H9 (cell line): ENCODE measurements around the gene ADAMTS2. TPM values are rescaled to one million over a fixed set of nuclear protein-coding genes. Genes with fewer than 3 reads are reported as not detected.

Experiments used
- DNase-seq: peaks from one replicate; pipeline ENCODE4 v3.0.0-alpha.2; 2017
- H2AFZ ChIP-seq: one replicate; pipeline ENCODE4 v1.6.1; 2013; ENCODE audit warnings: mild to moderate bottlenecking, low read length, control low read depth, moderate library complexity
- H2AK5ac ChIP-seq: 2 replicates; pipeline ENCODE4 v1.6.1; 2013; ENCODE audit warnings: low read length, control low read depth, mixed read lengths; ENCODE audit not compliant: insufficient read length
- H2BK120ac ChIP-seq: one replicate; pipeline ENCODE4 v1.6.1; 2013; ENCODE audit warnings: low read depth, mild to moderate bottlenecking, low read length, control low read depth, inconsistent platforms; ENCODE audit not compliant: poor library complexity, severe bottlenecking
- H2BK12ac ChIP-seq: 2 replicates; pipeline ENCODE4 v1.6.1; 2013; ENCODE audit warnings: low read length, control low read depth, mixed read lengths, low read depth; ENCODE audit not compliant: insufficient read length
- H2BK15ac ChIP-seq: 2 replicates; pipeline ENCODE4 v1.6.1; 2013; ENCODE audit warnings: low read depth, low read length, control low read depth
- H2BK20ac ChIP-seq: one replicate; pipeline ENCODE4 v1.6.1; 2013; ENCODE audit warnings: low read depth, mild to moderate bottlenecking, low read length, control low read depth, inconsistent platforms; ENCODE audit not compliant: poor library complexity, severe bottlenecking
- H2BK5ac ChIP-seq: 2 replicates; pipeline ENCODE4 v1.6.1; 2013; ENCODE audit warnings: low read length, control low read depth, mixed read lengths; ENCODE audit not compliant: insufficient read length
- H3K14ac ChIP-seq: 2 replicates; pipeline ENCODE4 v1.6.1; 2013; ENCODE audit warnings: low read length, control low read depth; ENCODE audit not compliant: insufficient read depth
- H3K18ac ChIP-seq: 2 replicates; pipeline ENCODE4 v1.6.1; 2013; ENCODE audit warnings: low read depth, mild to moderate bottlenecking, mixed read lengths, low read length, control low read depth; ENCODE audit not compliant: insufficient read length
- H3K23ac ChIP-seq: 2 replicates; pipeline ENCODE4 v1.6.1; 2013; ENCODE audit warnings: low read length, control low read depth, mixed read lengths, low read depth; ENCODE audit not compliant: insufficient read length
- H3K23me2 ChIP-seq: 2 replicates; pipeline ENCODE4 v1.6.1; 2013; ENCODE audit warnings: low read depth, mild to moderate bottlenecking, mixed read lengths, low read length, control low read depth; ENCODE audit not compliant: insufficient read length, poor library complexity, severe bottlenecking
- H3K27ac ChIP-seq: 2 replicates; pipeline ENCODE4 v1.5.1; 2013; ENCODE audit warnings: low read length, control low read depth, mixed read lengths, low read depth; ENCODE audit not compliant: insufficient read length
- H3K27me3 ChIP-seq: 2 replicates; pipeline ENCODE4 v1.6.1; 2013; ENCODE audit warnings: low read length, control low read depth, inconsistent platforms; ENCODE audit not compliant: insufficient read depth
- H3K4ac ChIP-seq: 2 replicates; pipeline ENCODE4 v1.6.1; 2013; ENCODE audit warnings: low read depth, mild to moderate bottlenecking, control low read depth, inconsistent platforms, low read length, moderate library complexity
- H3K4me1 ChIP-seq: 2 replicates; pipeline ENCODE4 v1.6.1; 2013; ENCODE audit warnings: low read length, control low read depth, inconsistent platforms; ENCODE audit not compliant: insufficient read depth
- H3K4me2 ChIP-seq: 2 replicates; pipeline ENCODE4 v1.6.1; 2013; ENCODE audit warnings: low read length, control low read depth, mixed read lengths; ENCODE audit not compliant: insufficient read length, insufficient read depth
- H3K56ac ChIP-seq: 2 replicates; pipeline ENCODE4 v1.6.1; 2013; ENCODE audit warnings: low read depth, mild to moderate bottlenecking, mixed read lengths, low read length, control low read depth; ENCODE audit not compliant: insufficient read length
- H3K79me1 ChIP-seq: 2 replicates; pipeline ENCODE4 v1.6.1; 2013; ENCODE audit warnings: low read depth, mild to moderate bottlenecking, moderate library complexity, low read length, control low read depth, inconsistent platforms; ENCODE audit not compliant: insufficient read depth, poor library complexity, severe bottlenecking
- H3K79me2 ChIP-seq: 2 replicates; pipeline ENCODE4 v1.6.1; 2013; ENCODE audit warnings: low read length, control low read depth, inconsistent platforms; ENCODE audit not compliant: insufficient read depth
- H3K9ac ChIP-seq: 2 replicates; pipeline ENCODE4 v1.6.1; 2013; ENCODE audit warnings: low read length, control low read depth, mixed read lengths; ENCODE audit not compliant: insufficient read length; ENCODE audit errors: extremely low read depth
- H3K9me3 ChIP-seq: one replicate; pipeline ENCODE4 v1.6.1; 2013; ENCODE audit warnings: low read depth, low read length, inconsistent platforms; ENCODE audit not compliant: control insufficient read depth
- H3T11ph ChIP-seq: one replicate; pipeline ENCODE4 v1.6.1; 2013; ENCODE audit warnings: mild to moderate bottlenecking, low read length, control low read depth, inconsistent platforms
- H4K20me1 ChIP-seq: one replicate; pipeline ENCODE4 v1.6.1; 2013; ENCODE audit not compliant: control insufficient read depth, insufficient read length, insufficient read depth
- H4K5ac ChIP-seq: 2 replicates; pipeline ENCODE4 v1.6.1; 2013; ENCODE audit warnings: low read depth, mild to moderate bottlenecking, mixed read lengths, low read length, control low read depth; ENCODE audit not compliant: insufficient read length
- H4K8ac ChIP-seq: replicated peaks from 2 replicates; pipeline ENCODE4 v1.6.1; 2013; ENCODE audit warnings: low read length, control low read depth, mixed read lengths, low read depth; ENCODE audit not compliant: insufficient read length
- H4K91ac ChIP-seq: 2 replicates; pipeline ENCODE4 v1.6.1; 2013; ENCODE audit warnings: low read depth, mild to moderate bottlenecking, moderate library complexity, mixed read lengths, low read length, control low read depth; ENCODE audit not compliant: insufficient read length
- H3K27ac Mint-ChIP-seq, 3 experiments: 2 replicates in 2 of 3; 3 replicates in 1 of 3; pipeline ENCODE4 v1.8.0; 2020 to 2021; ENCODE audit warnings: mixed read lengths in 3 of 3, mild to moderate bottlenecking in 1 of 3, moderate library complexity in 1 of 3
- H3K27me3 Mint-ChIP-seq: 2 replicates; pipeline ENCODE4 v1.8.0; 2021; ENCODE audit warnings: low read depth, mild to moderate bottlenecking, moderate library complexity, mixed read lengths
- H3K36me3 Mint-ChIP-seq, 3 experiments: 2 replicates in 2 of 3; 3 replicates in 1 of 3; pipeline ENCODE4 v1.8.0; 2020 to 2021; ENCODE audit warnings: low read depth in 3 of 3, mixed read lengths in 3 of 3; ENCODE audit not compliant: insufficient read depth in 1 of 3
- H3K4me1 Mint-ChIP-seq, 2 experiments: 2 replicates each; pipeline ENCODE4 v1.8.0; 2020; ENCODE audit warnings: mixed read lengths in 2 of 2
- H3K4me3 Mint-ChIP-seq, 2 experiments: 2 replicates in 1 of 2; 3 replicates in 1 of 2; pipeline ENCODE4 v1.8.0; 2020 to 2021; ENCODE audit warnings: mild to moderate bottlenecking in 2 of 2, mixed read lengths in 2 of 2, moderate library complexity in 1 of 2
- H3K9me3 Mint-ChIP-seq, 2 experiments: 2 replicates in 1 of 2; 3 replicates in 1 of 2; pipeline ENCODE4 v1.8.0; 2020; ENCODE audit warnings: mild to moderate bottlenecking in 2 of 2, mixed read lengths in 2 of 2, moderate library complexity in 1 of 2
- WGBS: extraction: QIAGEN DNeasy Blood & Tissue Kit; methylation state at CpG from one replicate; pipeline ENCODE4 v1.1.7; 2013; ENCODE audit warnings: missing lambda C conversion rate, low lambda C conversion rate, mixed read lengths; ENCODE audit not compliant: insufficient read length; ENCODE audit errors: extremely low coverage; 5-methylcytosine and 5-hydroxymethylcytosine counted together
- total RNA-seq: library from RNA; stranded (reverse); gene quantifications from 2 replicates; pipeline ENCODE4 v1.2.1, GENCODE V29; 2021
- TF ChIP-seq, protein P1 (sequence below): fragments of 200-600 bp; sonication (generic); conservative IDR thresholded peaks from 3 replicates; pipeline ENCODE4 v1.8.0; 2021; ENCODE audit warnings: antibody characterized with exemption, mild to moderate bottlenecking

Gene ADAMTS2
- total RNA-seq, 1 experiment from 2014 or later = 5.4 TPM

DNA sequence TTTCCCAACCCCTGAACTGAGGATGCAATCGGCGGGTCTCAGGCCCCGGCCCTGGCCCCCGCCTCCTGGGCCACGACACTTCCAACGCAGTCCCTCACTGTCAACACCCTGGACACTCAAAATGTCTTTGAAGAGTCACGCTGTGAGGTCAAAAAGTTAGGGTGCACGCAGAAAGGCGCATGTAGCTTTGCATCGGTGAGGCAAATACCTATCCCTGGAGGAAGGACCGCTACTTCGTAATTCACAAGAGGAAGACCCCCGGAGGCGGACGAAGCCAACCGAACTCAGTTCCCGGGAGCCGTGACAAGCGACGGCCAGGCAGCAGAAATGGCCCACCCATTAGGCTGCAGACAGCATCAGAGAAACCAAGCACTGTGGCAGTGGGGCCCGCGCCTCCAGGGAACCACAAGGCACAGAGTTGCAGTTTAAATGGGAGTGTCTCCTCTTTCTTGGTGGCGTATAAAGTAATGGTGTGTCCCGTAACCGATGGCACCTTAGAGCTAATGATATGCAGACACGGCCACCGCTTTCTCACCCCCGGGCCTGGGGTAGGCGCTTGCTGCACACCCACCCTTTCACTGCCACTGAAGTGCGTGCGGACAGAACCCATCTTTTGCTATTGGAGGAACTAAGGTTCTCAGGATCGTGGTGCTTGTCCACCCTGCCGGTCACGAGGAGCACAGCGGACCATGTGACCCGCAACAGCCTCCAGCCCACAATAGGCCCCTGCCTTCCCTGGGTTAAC, 9.0 kb downstream of the ADAMTS2 start:
- Histone ChIP-seq H3K4me2 (no peak overlapping the region), H2AFZ (no peak overlapping the region), H2BK15ac (no peak overlapping the region), H3K14ac (no peak overlapping the region), H3K79me1 (no peaks in the 10 kb centered on the region), H3K27me3 (no peaks in the 10 kb centered on the region), H3T11ph (no peak overlapping the region), H2BK5ac (no peak overlapping the region), H3K4me1 (no peaks in the 10 kb centered on the region; the same call in 1 of the 2 replicates), H2AK5ac (no peak overlapping the region), H3K56ac (no peak overlapping the region), H2BK120ac (no peak overlapping the region), H4K8ac (no peak overlapping the region), H3K79me2 (no peaks in the 10 kb centered on the region), H4K20me1 (peaks cover 4% of the 10 kb centered on the region), H3K23ac (no peak overlapping the region), H3K9me3 (no peaks in the 10 kb centered on the region), H2BK20ac (no peak overlapping the region), H4K5ac (no peak overlapping the region), H3K9ac (no peak overlapping the region), H2BK12ac (no peak overlapping the region), H3K4ac (no peak overlapping the region), H3K27ac (no peak overlapping the region), H4K91ac (no peak overlapping the region), H3K23me2 (no peaks in the 10 kb centered on the region), H3K18ac (no peak overlapping the region)
- TF ChIP-seq, protein P1, sequence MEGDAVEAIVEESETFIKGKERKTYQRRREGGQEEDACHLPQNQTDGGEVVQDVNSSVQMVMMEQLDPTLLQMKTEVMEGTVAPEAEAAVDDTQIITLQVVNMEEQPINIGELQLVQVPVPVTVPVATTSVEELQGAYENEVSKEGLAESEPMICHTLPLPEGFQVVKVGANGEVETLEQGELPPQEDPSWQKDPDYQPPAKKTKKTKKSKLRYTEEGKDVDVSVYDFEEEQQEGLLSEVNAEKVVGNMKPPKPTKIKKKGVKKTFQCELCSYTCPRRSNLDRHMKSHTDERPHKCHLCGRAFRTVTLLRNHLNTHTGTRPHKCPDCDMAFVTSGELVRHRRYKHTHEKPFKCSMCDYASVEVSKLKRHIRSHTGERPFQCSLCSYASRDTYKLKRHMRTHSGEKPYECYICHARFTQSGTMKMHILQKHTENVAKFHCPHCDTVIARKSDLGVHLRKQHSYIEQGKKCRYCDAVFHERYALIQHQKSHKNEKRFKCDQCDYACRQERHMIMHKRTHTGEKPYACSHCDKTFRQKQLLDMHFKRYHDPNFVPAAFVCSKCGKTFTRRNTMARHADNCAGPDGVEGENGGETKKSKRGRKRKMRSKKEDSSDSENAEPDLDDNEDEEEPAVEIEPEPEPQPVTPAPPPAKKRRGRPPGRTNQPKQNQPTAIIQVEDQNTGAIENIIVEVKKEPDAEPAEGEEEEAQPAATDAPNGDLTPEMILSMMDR = no peak
- peaks cover 20% of the 10 kb centered on the region for H3K27me3 Mint-ChIP-seq
- no peaks in the 10 kb centered on the region for H3K9me3 Mint-ChIP-seq
- peak overlapping the region in 1 of 3 experiments; percentile 31; a peak in 1 of 7 replicates for H3K27ac Mint-ChIP-seq
- no peaks in the 10 kb centered on the region for H3K36me3 Mint-ChIP-seq
- no peak overlapping the region for H3K4me3 Mint-ChIP-seq
- DNase-seq = no peak
- no CpG with 5 or more reads among the region's 36 CpGs for WGBS
- peaks cover 7 to 34% of the 10 kb centered on the region in 2 experiments; a peak in 3 of 4 replicates for H3K4me1 Mint-ChIP-seq
